KOPT-K1 (cell line): ENCODE measurements around the gene C4BPB.

Experiments
- H3K27ac ChIP-seq: fragments of 200-600 bp; sonication (generic); 2 replicates; pipeline ENCODE4 v1.5.1; 2016; ENCODE audit warnings: antibody characterized with exemption, mild to moderate bottlenecking, low read depth, low read length; ENCODE audit not compliant: poor library complexity, severe bottlenecking
- H3K36me3 ChIP-seq: fragments of 200-600 bp; sonication (generic); 2 replicates; pipeline ENCODE4 v1.5.1; 2017; ENCODE audit warnings: antibody characterized with exemption, mild to moderate bottlenecking, low read length, moderate library complexity; ENCODE audit not compliant: insufficient read depth
- H3K9me3 ChIP-seq: fragments of 200-600 bp; sonication (generic); 2 replicates; pipeline ENCODE4 v1.5.1; 2017; ENCODE audit warnings: antibody characterized with exemption, low read length, mild to moderate bottlenecking; ENCODE audit not compliant: insufficient read depth, poor library complexity, severe bottlenecking

The C4BPB gene

GRCh38 chr1:207071426-207071825 is 17.2 kb upstream of the C4BPB start:
- Histone ChIP-seq H3K9me3 (no peaks in the 10 kb centered on the region), H3K27ac (peak overlapping the region; percentile 10), H3K36me3 (no peaks in the 10 kb centered on the region)

- Histone ChIP-seq H3K27ac (no peak overlapping the region), H3K9me3 (no peaks in the 10 kb centered on the region), H3K36me3 (no peaks in the 10 kb centered on the region)
Observed at GRCh38 chr1:207072233-207072632, 16.4 kb upstream of the C4BPB start.

GRCh38 chr1:207073906-207074820 is 14.5 kb upstream of the C4BPB start:
- no peaks in the 10 kb centered on the region for H3K9me3 ChIP-seq
- H3K27ac ChIP-seq: no peak overlapping the region
- no peaks in the 10 kb centered on the region for H3K36me3 ChIP-seq

- H3K27ac ChIP-seq: no peak overlapping the region
Observed at GRCh38 chr1:207076181-207076955, 12.3 kb upstream of the C4BPB start.

GRCh38 chr1:207077012-207077411 is 11.6 kb upstream of the C4BPB start:
- H3K27ac ChIP-seq: no peak overlapping the region
- no peaks in the 10 kb centered on the region for H3K36me3 ChIP-seq
- H3K9me3 ChIP-seq: no peaks in the 10 kb centered on the region

More at GRCh38 chr1:207076181-207076955, 12.3 kb upstream of the C4BPB start:
- Histone ChIP-seq H3K9me3 (no peaks in the 10 kb centered on the region), H3K36me3 (no peaks in the 10 kb centered on the region)

- no peaks in the 10 kb centered on the region for H3K36me3 ChIP-seq
- H3K9me3 ChIP-seq: no peaks in the 10 kb centered on the region
- no peak overlapping the region for H3K27ac ChIP-seq
Observed at GRCh38 chr1:207077470-207078377, 10.9 kb upstream of the C4BPB start.

- Histone ChIP-seq H3K27ac (no peak overlapping the region), H3K36me3 (no peaks in the 10 kb centered on the region), H3K9me3 (no peaks in the 10 kb centered on the region)
Observed at GRCh38 chr1:207078578-207079132, 10.0 kb upstream of the C4BPB start.

GRCh38 chr1:207079706-207080241 is 8.9 kb upstream of the C4BPB start:
- H3K27ac ChIP-seq: no peak overlapping the region
- H3K9me3 ChIP-seq: no peaks in the 10 kb centered on the region
- H3K36me3 ChIP-seq: no peaks in the 10 kb centered on the region

GRCh38 chr1:207081088-207081487 is 7.6 kb upstream of the C4BPB start:
- H3K27ac ChIP-seq: no peak overlapping the region
- no peaks in the 10 kb centered on the region for H3K36me3 ChIP-seq
- H3K9me3 ChIP-seq: no peaks in the 10 kb centered on the region

GRCh38 chr1:207081806-207082205 is 6.9 kb upstream of the C4BPB start:
- H3K9me3 ChIP-seq: no peaks in the 10 kb centered on the region
- H3K36me3 ChIP-seq: no peaks in the 10 kb centered on the region
- no peak overlapping the region for H3K27ac ChIP-seq

- Histone ChIP-seq H3K9me3 (no peaks in the 10 kb centered on the region), H3K27ac (no peak overlapping the region), H3K36me3 (no peaks in the 10 kb centered on the region)
Observed at GRCh38 chr1:207084232-207084631, 4.4 kb upstream of the C4BPB start.

GRCh38 chr1:207084701-207085180 is 3.9 kb upstream of the C4BPB start:
- no peaks in the 10 kb centered on the region for H3K36me3 ChIP-seq
- H3K27ac ChIP-seq: peak overlapping the region; percentile 23

GRCh38 chr1:207085887-207086286 is 2.8 kb upstream of the C4BPB start:
- no peaks in the 10 kb centered on the region for H3K36me3 ChIP-seq
- H3K27ac ChIP-seq: no peak overlapping the region
- H3K9me3 ChIP-seq: no peaks in the 10 kb centered on the region

More at GRCh38 chr1:207084701-207085180, 3.9 kb upstream of the C4BPB start:
- no peaks in the 10 kb centered on the region for H3K9me3 ChIP-seq

GRCh38 chr1:207088161-207088560 is 499 bp upstream of the C4BPB start:
- H3K36me3 ChIP-seq: no peaks in the 10 kb centered on the region
- no peak overlapping the region for H3K27ac ChIP-seq
- H3K9me3 ChIP-seq: no peaks in the 10 kb centered on the region
